HG03025 (cell line): ENCODE data around the gene ZFYVE9.
"Not testable (repeated sequence)": the region's sequence is repeated elsewhere in the genome, so short reads cannot be mapped to it uniquely, and the experiment has no call there.

Experiments
- ATAC-seq: cut with Tn5 transposase; IDR thresholded peaks from one replicate; pipeline ENCODE4 v1.9.1; 2021; ENCODE audit warnings: mild to moderate bottlenecking, moderate library complexity; ENCODE audit not compliant: unreplicated experiment, low FRiP score

The ZFYVE9 gene

GRCh38 chr1:52182874-52183400 is 41.0 kb downstream of the ZFYVE9 start:
- no peak for ATAC-seq

GRCh38 chr1:52186449-52186848 is 44.6 kb downstream of the ZFYVE9 start:
- ATAC-seq = no peak

GRCh38 chr1:52189898-52190480 is 48.1 kb downstream of the ZFYVE9 start:
- ATAC-seq = no peak

DNA sequence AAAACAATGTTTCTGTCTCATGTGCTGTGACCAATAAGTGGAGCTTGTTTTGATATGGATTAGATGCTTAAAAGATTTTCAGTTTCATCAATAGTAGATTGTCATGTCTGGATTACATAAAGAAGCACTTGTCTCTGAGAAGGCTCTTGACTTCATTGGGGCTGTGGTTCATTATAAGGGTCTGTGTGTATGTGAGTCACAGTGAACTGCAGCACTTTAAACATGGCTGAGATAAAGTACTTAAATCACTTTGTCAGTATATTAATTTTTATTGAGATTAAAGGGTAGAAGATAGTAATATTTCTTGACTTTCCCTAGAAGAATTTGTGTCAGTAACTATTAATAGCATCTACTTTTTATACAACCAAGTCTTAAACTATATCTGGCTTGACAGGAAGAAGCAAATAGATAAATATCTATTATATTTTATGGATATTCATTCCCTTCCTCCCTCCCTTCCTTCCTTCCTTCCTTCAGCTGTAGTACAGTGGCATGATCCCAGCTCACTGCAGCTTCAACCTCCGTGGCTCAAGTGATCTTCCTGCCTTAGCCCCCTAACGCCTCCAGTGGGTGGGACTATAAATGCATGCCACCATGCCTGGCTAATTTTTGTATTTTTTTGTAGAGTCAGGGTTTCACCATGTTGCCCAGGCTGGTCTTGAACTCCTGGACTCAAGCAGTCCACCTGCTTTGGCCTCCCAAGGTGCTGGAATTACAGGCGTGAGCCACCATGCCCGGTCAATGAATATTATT is 48.8 kb downstream of the ZFYVE9 start:
- ATAC-seq = no peak

GRCh38 chr1:52191395-52191965 is 49.6 kb downstream of the ZFYVE9 start:
- no peak for ATAC-seq

GRCh38 chr1:52192024-52192423 is 50.1 kb downstream of the ZFYVE9 start:
- no peak for ATAC-seq

- ATAC-seq = no peak
Observed at GRCh38 chr1:52192436-52192835, 50.5 kb downstream of the ZFYVE9 start.

DNA sequence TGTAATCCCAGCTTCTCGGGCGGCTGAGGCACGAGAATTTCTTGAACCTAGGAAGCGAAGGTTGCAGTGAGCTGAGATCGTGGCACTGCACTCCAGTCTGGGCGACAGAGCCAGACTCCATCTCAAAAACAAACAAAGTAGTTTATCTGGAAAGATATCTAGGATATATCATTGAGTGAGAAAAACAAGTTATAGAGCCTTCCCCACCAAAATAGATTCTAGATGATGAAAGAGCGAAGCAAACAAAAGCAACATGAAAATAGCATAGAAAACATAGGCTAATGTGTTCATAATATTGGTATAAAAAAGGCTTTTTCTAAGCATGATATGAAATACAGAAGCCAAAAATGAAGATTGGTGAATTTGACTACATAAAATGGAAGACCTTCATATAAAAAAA is 52.1 kb downstream of the ZFYVE9 start:
- ATAC-seq = no peak

DNA sequence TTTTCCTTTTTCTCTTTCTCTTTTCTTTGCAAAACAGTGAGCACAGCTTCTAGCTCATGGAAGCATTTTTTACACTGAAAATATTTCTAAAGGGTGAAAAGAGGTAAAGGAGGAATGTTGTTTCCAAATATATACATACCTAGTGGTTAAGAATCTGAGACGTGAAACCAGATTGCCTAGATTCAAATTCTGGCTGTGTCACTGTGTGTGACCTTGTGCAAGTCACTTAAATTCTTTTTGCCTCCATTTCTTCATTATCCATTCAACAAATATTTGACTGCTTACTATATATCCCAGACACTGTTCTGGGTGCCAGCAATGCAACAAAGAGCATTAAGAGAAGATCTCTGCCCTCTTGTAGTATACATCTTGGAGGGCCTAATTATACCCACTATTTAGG is 53.3 kb downstream of the ZFYVE9 start:
- ATAC-seq = no peak

- no peak for ATAC-seq
Observed at GRCh38 chr1:52203935-52204625, 62.2 kb downstream of the ZFYVE9 start.

GRCh38 chr1:52204696-52205095 is 62.8 kb downstream of the ZFYVE9 start:
- ATAC-seq = no peak

GRCh38 chr1:52206686-52207085 is 64.8 kb downstream of the ZFYVE9 start:
- not testable (repeated sequence) for ATAC-seq

DNA sequence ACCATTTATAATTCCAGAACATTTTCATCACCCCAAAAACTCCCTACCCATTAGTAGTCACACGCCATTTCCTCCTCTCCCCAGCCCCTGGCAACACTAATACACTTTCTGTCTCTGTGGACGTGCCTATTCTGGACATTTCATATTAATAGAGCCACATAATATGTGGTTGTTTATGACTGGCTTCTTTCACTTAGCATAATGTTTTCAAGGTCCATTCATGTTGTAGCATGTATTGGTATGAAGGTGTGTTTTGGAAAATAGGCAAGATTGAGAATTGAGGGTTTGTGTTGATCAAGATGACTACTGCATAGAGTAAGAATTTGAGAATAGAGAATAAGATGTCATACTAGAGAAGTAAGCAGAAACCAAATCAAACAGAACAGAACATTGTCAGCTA is 67.5 kb downstream of the ZFYVE9 start:
- ATAC-seq = no peak

- no peak for ATAC-seq
Observed at GRCh38 chr1:52210044-52210443, 68.2 kb downstream of the ZFYVE9 start.

DNA sequence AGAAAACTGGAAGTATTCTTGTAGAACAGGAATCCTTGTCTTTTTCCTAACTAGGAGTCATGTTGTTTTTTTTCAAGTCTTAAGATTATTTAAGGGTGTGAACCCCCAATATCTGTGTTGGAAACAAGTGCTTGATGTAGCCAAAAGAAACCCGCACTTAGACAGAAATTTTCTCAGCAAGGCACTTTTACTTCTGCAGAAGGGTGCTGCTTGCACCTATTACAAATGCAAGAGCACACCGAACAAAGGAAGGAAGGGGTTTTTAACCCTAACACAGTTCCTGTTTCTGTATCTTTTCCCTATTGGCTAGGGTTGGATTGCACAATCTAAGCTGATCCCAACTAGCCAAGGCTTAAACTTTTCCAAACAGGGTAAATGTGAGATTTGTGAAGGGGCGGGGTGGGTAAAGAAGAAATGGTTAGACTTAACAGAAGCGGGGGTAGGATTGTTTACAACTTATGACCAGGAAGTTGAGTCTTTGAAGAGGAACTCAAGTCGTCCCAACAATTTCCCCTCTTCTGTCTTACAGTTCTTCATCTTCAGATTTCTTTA is 75.1 kb downstream of the ZFYVE9 start:
- no peak for ATAC-seq

- no peak for ATAC-seq
Observed at GRCh38 chr1:52225174-52225573, 83.3 kb downstream of the ZFYVE9 start.

- ATAC-seq = no peak
Observed at GRCh38 chr1:52229494-52229893, 87.6 kb downstream of the ZFYVE9 start.

GRCh38 chr1:52233463-52233862 is 91.6 kb downstream of the ZFYVE9 start:
- no peak for ATAC-seq

GRCh38 chr1:52234014-52234413 is 92.1 kb downstream of the ZFYVE9 start:
- ATAC-seq = no peak

DNA sequence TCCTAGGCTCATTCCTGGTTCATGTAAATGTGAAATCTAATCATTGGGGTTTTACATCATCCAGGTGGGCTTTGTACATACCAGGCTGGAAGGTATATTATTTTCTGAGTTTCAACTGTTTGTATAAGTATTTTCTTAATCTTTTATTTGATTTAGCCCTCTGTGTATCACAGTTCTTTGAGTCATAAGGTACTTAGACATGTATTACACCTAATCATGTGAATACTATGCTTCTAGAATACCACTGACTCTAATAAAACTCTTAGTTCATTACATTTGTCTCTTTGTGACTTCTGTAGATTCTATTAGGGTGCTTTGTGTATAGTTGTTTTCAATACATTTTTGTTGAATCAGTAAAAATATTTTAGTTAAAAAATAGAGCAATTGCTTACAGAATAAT is 92.8 kb downstream of the ZFYVE9 start:
- no peak for ATAC-seq

DNA sequence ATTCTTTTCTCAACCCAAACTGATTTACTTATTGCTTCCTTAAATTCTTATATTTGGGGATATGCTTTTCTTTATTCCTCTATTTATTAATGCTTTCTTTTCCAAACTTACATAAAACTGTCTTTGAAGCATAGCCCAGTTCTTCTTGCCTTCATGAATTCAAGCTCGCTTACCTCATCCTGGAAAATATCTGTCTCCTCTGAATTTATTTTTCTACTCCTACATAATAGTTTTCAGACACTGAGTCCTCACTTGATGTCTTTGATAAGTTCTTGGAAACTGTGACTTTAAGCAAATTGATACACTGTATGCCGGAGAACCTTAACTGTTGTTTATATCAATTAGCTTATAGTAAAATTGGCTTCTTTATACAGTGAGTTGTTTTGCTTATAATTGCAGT is 93.8 kb downstream of the ZFYVE9 start:
- ATAC-seq = no peak
